Stimulated activated naive CD8-positive, alpha-beta T cell treated with anti-CD3 and anti-CD28 coated beads, Interleukin-15, Interleukin-2, amounts not matched to agents 100 U/mL and 50 U/mL, for 24 hours (primary cell): ENCODE measurements around the gene C2orf76.
"Not testable (repeated sequence)": the region's sequence is repeated elsewhere in the genome, so short reads cannot be mapped to it uniquely, and the experiment has no call there.

Source experiments
- ATAC-seq: fragments of 150-1000 bp; cut with Tn5 transposase; one replicate; pipeline ENCODE4 v1.10.0; 2021
- DNase-seq: peaks from one replicate; pipeline ENCODE4 v3.0.0; 2021

Gene C2orf76

GRCh38 chr2:119293900-119294299, 72.7 kb downstream of the C2orf76 start:
- ATAC-seq, result no peak
- no peak for DNase-seq

GRCh38 chr2:119293254-119293653, 73.4 kb downstream of the C2orf76 start:
- DNase-seq (no peak), ATAC-seq (no peak)

- no peak for ATAC-seq
- no peak for DNase-seq
Measured at GRCh38 chr2:119292226-119292625, 74.4 kb downstream of the C2orf76 start.

- ATAC-seq (no peak), DNase-seq (no peak)
Measured at GRCh38 chr2:119291588-119292167, 75.0 kb downstream of the C2orf76 start.

- DNase-seq (peak; percentile 85), ATAC-seq (peak; percentile 87)
Measured at GRCh38 chr2:119290859-119291587, 75.6 kb downstream of the C2orf76 start.

- DNase-seq, result no peak
- no peak for ATAC-seq
Measured at GRCh38 chr2:119289642-119290041, 77.0 kb downstream of the C2orf76 start.

- ATAC-seq (no peak), DNase-seq (no peak)
Measured at GRCh38 chr2:119289093-119289492, 77.5 kb downstream of the C2orf76 start.

GRCh38 chr2:119288576-119288975, 78.1 kb downstream of the C2orf76 start:
- DNase-seq (no peak), ATAC-seq (no peak)

- ATAC-seq, result no peak
- DNase-seq, result no peak
Measured at GRCh38 chr2:119286661-119287060, 80.0 kb downstream of the C2orf76 start.

- ATAC-seq (no peak), DNase-seq (no peak)
Measured at GRCh38 chr2:119283873-119284331, 82.7 kb downstream of the C2orf76 start.

GRCh38 chr2:119282996-119283511, 83.6 kb downstream of the C2orf76 start:
- DNase-seq (no peak), ATAC-seq (no peak)

- DNase-seq (no peak), ATAC-seq (no peak)
Measured at GRCh38 chr2:119282146-119282995, 84.3 kb downstream of the C2orf76 start.

GRCh38 chr2:119280680-119281079, 86.0 kb downstream of the C2orf76 start:
- no peak for DNase-seq

GRCh38 chr2:119279666-119280065, 87.0 kb downstream of the C2orf76 start:
- DNase-seq (no peak), ATAC-seq (no peak)

More at GRCh38 chr2:119280680-119281079, 86.0 kb downstream of the C2orf76 start:
- no peak for ATAC-seq

- DNase-seq, result no peak
- no peak for ATAC-seq
Measured at GRCh38 chr2:119278946-119279345, 87.7 kb downstream of the C2orf76 start.

- ATAC-seq, DNase-seq: not testable (repeated sequence)
Measured at GRCh38 chr2:119278385-119278784, 88.2 kb downstream of the C2orf76 start.

GRCh38 chr2:119276864-119277263, 89.8 kb downstream of the C2orf76 start:
- ATAC-seq (no peak), DNase-seq (no peak)

- DNase-seq (no peak), ATAC-seq (no peak)
Measured at GRCh38 chr2:119267604-119268003, 99.0 kb downstream of the C2orf76 start.

- no peak for DNase-seq
- ATAC-seq, result no peak
Measured at GRCh38 chr2:119266091-119266589, 100.5 kb downstream of the C2orf76 start.

GRCh38 chr2:119265693-119266066, 101.0 kb downstream of the C2orf76 start:
- ATAC-seq (no peak), DNase-seq (no peak)

GRCh38 chr2:119264781-119265692, 101.6 kb downstream of the C2orf76 start:
- DNase-seq (peak; percentile 39), ATAC-seq (peak; percentile 84)
